Neuronal stem cell (in vitro differentiated cells): ENCODE measurements around the gene TDRD1.

Source experiments
- DNase-seq: peaks from one replicate; pipeline ENCODE4 v3.0.0-alpha.2; 2013; ENCODE audit warnings: low spot score
- H2AFZ ChIP-seq: one replicate; pipeline ENCODE4 v1.6.1; 2013; ENCODE audit warnings: mild to moderate bottlenecking, low read length, inconsistent platforms
- H2AK5ac ChIP-seq: 2 replicates; pipeline ENCODE4 v1.6.1; 2013; ENCODE audit warnings: low read depth, mild to moderate bottlenecking, inconsistent platforms, low read length, moderate library complexity, mixed read lengths
- H2BK120ac ChIP-seq: 2 replicates; pipeline ENCODE4 v1.6.1; 2013; ENCODE audit warnings: low read depth, mild to moderate bottlenecking, inconsistent platforms, low read length, moderate library complexity, mixed read lengths
- H2BK12ac ChIP-seq: one replicate; pipeline ENCODE4 v1.6.1; 2013; ENCODE audit warnings: low read length, inconsistent platforms
- H2BK15ac ChIP-seq: 2 replicates; pipeline ENCODE4 v1.6.1; 2013; ENCODE audit warnings: mild to moderate bottlenecking, low read length, inconsistent platforms, mixed read lengths
- H2BK5ac ChIP-seq: one replicate; pipeline ENCODE4 v1.6.1; 2013; ENCODE audit warnings: inconsistent platforms, mild to moderate bottlenecking, low read length, moderate library complexity
- H3K14ac ChIP-seq: one replicate; pipeline ENCODE4 v1.6.1; 2013; ENCODE audit warnings: low read length, inconsistent platforms
- H3K18ac ChIP-seq: 2 replicates; pipeline ENCODE4 v1.6.1; 2013; ENCODE audit warnings: low read length, inconsistent platforms
- H3K23ac ChIP-seq: 2 replicates; pipeline ENCODE4 v1.6.1; 2013; ENCODE audit warnings: low read depth, mild to moderate bottlenecking, mixed read lengths, low read length, inconsistent platforms; ENCODE audit not compliant: poor library complexity
- H3K27ac ChIP-seq: replicated peaks from 3 replicates; pipeline ENCODE4 v1.5.1; 2013; ENCODE audit warnings: low read length, inconsistent platforms
- H3K27me3 ChIP-seq, 3 experiments: 2 replicates each; pipeline ENCODE4 v1.6.1; 2013; ENCODE audit warnings: low read length in 3 of 3, mild to moderate bottlenecking in 2 of 3, inconsistent platforms in 1 of 3, low read depth in 1 of 3, mixed read lengths in 1 of 3, moderate library complexity in 1 of 3; ENCODE audit not compliant: control insufficient read depth in 3 of 3, insufficient read depth in 3 of 3
- H3K36me3 ChIP-seq, 2 donors: replicated peaks in 1 of 2; 2 replicates each; pipeline ENCODE4 v1.6.1; 2013; ENCODE audit warnings: low read length in 2 of 2; ENCODE audit not compliant: control insufficient read depth in 2 of 2, insufficient read depth in 2 of 2
- H3K4ac ChIP-seq: 2 replicates; pipeline ENCODE4 v1.6.1; 2013; ENCODE audit warnings: inconsistent platforms, mild to moderate bottlenecking, low read length, moderate library complexity
- H3K4me1 ChIP-seq, 2 donors: 1 replicate in 1 of 2; 2 replicates in 1 of 2; pipeline ENCODE4 v1.6.1; 2013; ENCODE audit warnings: low read length in 2 of 2, low read depth in 1 of 2; ENCODE audit not compliant: control insufficient read depth in 2 of 2, insufficient read depth in 1 of 2
- H3K4me2 ChIP-seq: one replicate; pipeline ENCODE4 v1.6.1; 2013; ENCODE audit warnings: mild to moderate bottlenecking, low read length, inconsistent platforms; ENCODE audit not compliant: insufficient read depth, poor library complexity, severe bottlenecking
- H3K4me3 ChIP-seq, 2 donors: 2 replicates each; pipeline ENCODE4 v1.5.1; 2013; ENCODE audit warnings: low read length in 2 of 2, mild to moderate bottlenecking in 2 of 2, inconsistent platforms in 1 of 2, moderate library complexity in 1 of 2
- H3K79me1 ChIP-seq: one replicate; pipeline ENCODE4 v1.6.1; 2013; ENCODE audit warnings: low read depth, mild to moderate bottlenecking, inconsistent platforms, low read length, moderate library complexity
- H3K9ac ChIP-seq: one replicate; pipeline ENCODE4 v1.6.1; 2013; ENCODE audit warnings: mild to moderate bottlenecking, low read depth, low read length, inconsistent platforms; ENCODE audit not compliant: poor library complexity
- H3K9me3 ChIP-seq, 2 donors: replicated peaks in 1 of 2; 2 replicates each; pipeline versions ENCODE3 to v1.6.1; 2013; ENCODE audit warnings: low read length in 2 of 2, mild to moderate bottlenecking in 2 of 2, inconsistent platforms in 1 of 2, low read depth in 1 of 2, mixed read lengths in 1 of 2, moderate library complexity in 1 of 2; ENCODE audit not compliant: control insufficient read depth in 2 of 2, insufficient read depth in 1 of 2
- H4K8ac ChIP-seq: one replicate; pipeline ENCODE4 v1.6.1; 2013; ENCODE audit warnings: low read depth, mild to moderate bottlenecking, inconsistent platforms, low read length, moderate library complexity
- H4K91ac ChIP-seq: one replicate; pipeline ENCODE4 v1.6.1; 2013; ENCODE audit warnings: low read length, low read depth, mild to moderate bottlenecking, inconsistent platforms; ENCODE audit not compliant: poor library complexity
- WGBS, 2 donors: extraction: QIAGEN DNeasy Blood & Tissue Kit; methylation state at CpG; one replicate each; pipeline ENCODE4 v1.1.7; 2013; ENCODE audit warnings: missing lambda C conversion rate in 2 of 2, mixed read lengths in 1 of 2; ENCODE audit not compliant: insufficient read length in 2 of 2, insufficient replicate concordance in 1 of 2; ENCODE audit errors: extremely low coverage in 2 of 2; 5-methylcytosine and 5-hydroxymethylcytosine counted together

TDRD1 gene

GRCh38 chr10:114206902-114207301 is 27.7 kb downstream of the TDRD1 start:
- no peak overlapping the region for H4K8ac ChIP-seq
- no peak overlapping the region for H3K23ac ChIP-seq
- H3K27ac ChIP-seq: no peak overlapping the region
- H4K91ac ChIP-seq: no peak overlapping the region
- no peak overlapping the region for H2BK120ac ChIP-seq
- H3K18ac ChIP-seq: no peak overlapping the region
- H3K4me2 ChIP-seq: no peak overlapping the region
- H2BK5ac ChIP-seq: no peak overlapping the region
- no peak overlapping the region for H2AFZ ChIP-seq
- no peak for DNase-seq
- no peaks in the 10 kb centered on the region for H3K36me3 ChIP-seq
- H3K4ac ChIP-seq: no peak overlapping the region
- H3K9me3 ChIP-seq: no peaks in the 10 kb centered on the region
- no peak overlapping the region for H3K9ac ChIP-seq
- no CpG with 5 or more reads among the region's 2 CpGs for WGBS, 2 donors
- H3K14ac ChIP-seq: no peak overlapping the region
- H2AK5ac ChIP-seq: no peak overlapping the region
- H2BK12ac ChIP-seq: no peak overlapping the region
- H2BK15ac ChIP-seq: no peak overlapping the region
- peaks cover 0 to 4% (median 0%) of the 10 kb centered on the region in 3 experiments for H3K27me3 ChIP-seq
- H3K4me3 ChIP-seq: no peak overlapping the region
- H3K79me1 ChIP-seq: no peaks in the 10 kb centered on the region
- peaks cover 3 to 6% of the 10 kb centered on the region in 2 donors for H3K4me1 ChIP-seq

GRCh38 chr10:114207349-114207748 is 28.2 kb downstream of the TDRD1 start:
- Histone ChIP-seq H3K27ac (no peak overlapping the region), H2AK5ac (no peak overlapping the region), H3K4me3 (no peak overlapping the region), H3K4ac (no peak overlapping the region), H3K27me3 (peaks cover 0 to 3% (median 0%) of the 10 kb centered on the region in 3 experiments), H4K91ac (no peak overlapping the region), H2AFZ (no peak overlapping the region), H3K23ac (no peak overlapping the region), H4K8ac (no peak overlapping the region), H3K18ac (no peak overlapping the region), H3K36me3 (no peaks in the 10 kb centered on the region), H3K79me1 (no peaks in the 10 kb centered on the region), H3K9ac (no peak overlapping the region), H2BK15ac (no peak overlapping the region), H3K4me2 (no peak overlapping the region), H2BK120ac (no peak overlapping the region), H3K14ac (no peak overlapping the region), H3K4me1 (peaks cover 3 to 6% of the 10 kb centered on the region in 2 donors), H3K9me3 (no peaks in the 10 kb centered on the region), H2BK12ac (no peak overlapping the region), H2BK5ac (no peak overlapping the region)
- DNase-seq: no peak
- no CpG with 5 or more reads among the region's 1 CpG for WGBS, 2 donors

- no peaks in the 10 kb centered on the region for H3K36me3 ChIP-seq
- H3K18ac ChIP-seq: no peak overlapping the region
- no peak overlapping the region for H2BK120ac ChIP-seq
- no peak overlapping the region for H2BK5ac ChIP-seq
- H2AK5ac ChIP-seq: no peak overlapping the region
- WGBS, 2 donors: no CpG with 5 or more reads among the region's 2 CpGs
- no peak overlapping the region for H3K14ac ChIP-seq
- no peak overlapping the region for H4K8ac ChIP-seq
- H3K23ac ChIP-seq: no peak overlapping the region
- no peaks in the 10 kb centered on the region for H3K27me3 ChIP-seq
- H3K4me2 ChIP-seq: no peak overlapping the region
- H2AFZ ChIP-seq: no peak overlapping the region
- no peak overlapping the region for H4K91ac ChIP-seq
- H3K9ac ChIP-seq: no peak overlapping the region
- no peaks in the 10 kb centered on the region for H3K79me1 ChIP-seq
- H3K27ac ChIP-seq: peak overlapping the region; percentile 37
- H2BK15ac ChIP-seq: no peak overlapping the region
- H3K4me3 ChIP-seq: no peak overlapping the region
- H3K4ac ChIP-seq: no peak overlapping the region
- no peaks in the 10 kb centered on the region for H3K9me3 ChIP-seq
- no peak overlapping the region for H2BK12ac ChIP-seq
- peak; percentile 38 for DNase-seq
- peaks cover 3 to 6% of the 10 kb centered on the region in 2 donors for H3K4me1 ChIP-seq
Measured at GRCh38 chr10:114208351-114208750, 29.2 kb downstream of the TDRD1 start.

GRCh38 chr10:114212153-114212552 is 33.0 kb downstream of the TDRD1 start:
- Histone ChIP-seq H3K14ac (no peak overlapping the region), H4K8ac (no peak overlapping the region), H3K18ac (no peak overlapping the region), H2BK12ac (no peak overlapping the region), H3K4me2 (no peak overlapping the region), H3K79me1 (no peaks in the 10 kb centered on the region), H2BK120ac (no peak overlapping the region), H4K91ac (no peak overlapping the region), H3K36me3 (no peaks in the 10 kb centered on the region), H3K4me3 (no peak overlapping the region), H3K27me3 (peaks cover 0 to 2% (median 0%) of the 10 kb centered on the region in 3 experiments), H3K4ac (no peak overlapping the region), H2AK5ac (no peak overlapping the region), H2BK5ac (no peak overlapping the region), H3K4me1 (peaks cover 3 to 6% of the 10 kb centered on the region in 2 donors), H2AFZ (no peak overlapping the region), H3K23ac (no peak overlapping the region), H3K9ac (no peak overlapping the region), H3K9me3 (no peaks in the 10 kb centered on the region), H2BK15ac (no peak overlapping the region), H3K27ac (no peak overlapping the region)
- no peak for DNase-seq
- no CpG with 5 or more reads among the region's 2 CpGs for WGBS, 2 donors
